Measurements from ENCODE around the gene ST6GAL1.

- no peak for TF ChIP-seq RAD21 (IDR thresholded peaks at IDR 0.05; ENCODE audit: low read depth)
- TF ChIP-seq CEBPB (IDR thresholded peaks at IDR 0.05), result no peak
- TF ChIP-seq REST (IDR thresholded peaks at IDR 0.05; ENCODE audit: low read depth), result no peak
- no peak for TF ChIP-seq TEAD4 (IDR thresholded peaks at IDR 0.05)
- no peak for TF ChIP-seq EP300 (IDR thresholded peaks at IDR 0.05; ENCODE audit: borderline replicate concordance)
- no peak for TF ChIP-seq TAF1 (IDR thresholded peaks at IDR 0.05; ENCODE audit: low read depth)
- TF ChIP-seq YY1 (IDR thresholded peaks at IDR 0.05; ENCODE audit: low read depth), result no peak
- TF ChIP-seq CREB1 (IDR thresholded peaks at IDR 0.05; ENCODE audit: low read depth), result no peak
- no peak for TF ChIP-seq FOXM1 (IDR thresholded peaks at IDR 0.05; ENCODE audit: borderline replicate concordance, low read depth)
- TF ChIP-seq MAX (IDR thresholded peaks at IDR 0.05), result no peak
- no peak for TF ChIP-seq TCF12 (IDR thresholded peaks at IDR 0.05; ENCODE audit: low read depth)
These were observed 43.9 kb upstream of the ST6GAL1 start for GRCh38 chr3:186886202-186886981.

Measured in Ishikawa (cell line).